ENCODE data around the gene CWC15.
"Not testable (repeated sequence)": the region's sequence is repeated elsewhere in the genome, so short reads cannot be mapped to it uniquely, and the experiment has no call there.

Gene CWC15

GRCh38 chr11:94954753-94955152 is 18.6 kb downstream of the CWC15 start:
- DNase-seq (ENCODE audit: low spot score): no peak

- DNase-seq (ENCODE audit: low spot score): no peak
These were observed 25.2 kb downstream of the CWC15 start for GRCh38 chr11:94948070-94948617.

GRCh38 chr11:94946812-94947211 is 26.5 kb downstream of the CWC15 start:
- no peak for DNase-seq (ENCODE audit: low spot score)

- DNase-seq (ENCODE audit: low spot score): no peak
These were observed 32.2 kb downstream of the CWC15 start for GRCh38 chr11:94941131-94941530.

- DNase-seq (ENCODE audit: low spot score): no peak
These were observed 34.0 kb downstream of the CWC15 start for GRCh38 chr11:94939346-94939745.

- DNase-seq (ENCODE audit: low spot score): no peak
These were observed 35.0 kb downstream of the CWC15 start for GRCh38 chr11:94938095-94939055.

- DNase-seq (ENCODE audit: low spot score): no peak
These were observed 38.5 kb downstream of the CWC15 start for GRCh38 chr11:94934846-94935245.

- DNase-seq (ENCODE audit: low spot score): no peak
These were observed 39.0 kb downstream of the CWC15 start for GRCh38 chr11:94934362-94934761.

- no peak for DNase-seq (ENCODE audit: low spot score)
These were observed 39.9 kb downstream of the CWC15 start for GRCh38 chr11:94933223-94934130.

- DNase-seq (ENCODE audit: low spot score): no peak
These were observed 40.9 kb downstream of the CWC15 start for GRCh38 chr11:94932503-94932902.

GRCh38 chr11:94932072-94932471 is 41.3 kb downstream of the CWC15 start:
- not testable (repeated sequence) for DNase-seq (ENCODE audit: low spot score)

- DNase-seq (ENCODE audit: low spot score): no peak
These were observed 45.0 kb downstream of the CWC15 start for GRCh38 chr11:94928117-94928990.

- DNase-seq (ENCODE audit: low spot score): no peak
These were observed 46.6 kb downstream of the CWC15 start for GRCh38 chr11:94926698-94927237.

- DNase-seq (ENCODE audit: low spot score): no peak
These were observed 47.1 kb downstream of the CWC15 start for GRCh38 chr11:94926271-94926625.

GRCh38 chr11:94925422-94926270 is 47.7 kb downstream of the CWC15 start:
- no peak for DNase-seq (ENCODE audit: low spot score)

GRCh38 chr11:94924612-94925011 is 48.7 kb downstream of the CWC15 start:
- no peak for DNase-seq (ENCODE audit: low spot score)

GRCh38 chr11:94924171-94924572 is 49.2 kb downstream of the CWC15 start:
- DNase-seq (ENCODE audit: low spot score): no peak

- DNase-seq (ENCODE audit: low spot score): no peak
These were observed 50.4 kb downstream of the CWC15 start for GRCh38 chr11:94923004-94923334.

- no peak for DNase-seq (ENCODE audit: low spot score)
These were observed 50.9 kb downstream of the CWC15 start for GRCh38 chr11:94922321-94923003.

- no peak for DNase-seq (ENCODE audit: low spot score)
These were observed 53.0 kb downstream of the CWC15 start for GRCh38 chr11:94920311-94920710.

All from LoVo (cell line).